Trophoblast cell (in vitro differentiated cells and primary cell): ENCODE data around the gene CCDC198.

Experiments used
- DNase-seq, 2 donors: peaks; one replicate each; pipeline ENCODE4 v3.0.0-alpha.2; 2016
- H2AFZ ChIP-seq: 2 replicates; pipeline ENCODE4 v1.6.1; 2013; ENCODE audit warnings: low read length, moderate library complexity, mild to moderate bottlenecking; ENCODE audit not compliant: insufficient read depth, poor library complexity
- H2AK5ac ChIP-seq: 2 replicates; pipeline ENCODE4 v1.6.1; 2013; ENCODE audit warnings: mild to moderate bottlenecking, low read length
- H2BK120ac ChIP-seq: 2 replicates; pipeline ENCODE4 v1.6.1; 2013; ENCODE audit warnings: low read length, mild to moderate bottlenecking, moderate library complexity; ENCODE audit not compliant: insufficient read depth, poor library complexity
- H2BK12ac ChIP-seq: 2 replicates; pipeline ENCODE4 v1.6.1; 2013; ENCODE audit warnings: mild to moderate bottlenecking, low read length, moderate library complexity
- H2BK5ac ChIP-seq: 2 replicates; pipeline ENCODE4 v1.6.1; 2013; ENCODE audit warnings: low read length, low read depth, moderate library complexity, mild to moderate bottlenecking; ENCODE audit not compliant: poor library complexity
- H3K14ac ChIP-seq: 2 replicates; pipeline ENCODE4 v1.6.1; 2013; ENCODE audit warnings: mild to moderate bottlenecking, low read length
- H3K18ac ChIP-seq: 2 replicates; pipeline ENCODE4 v1.6.1; 2013; ENCODE audit warnings: mild to moderate bottlenecking, low read length
- H3K23ac ChIP-seq: 2 replicates; pipeline ENCODE4 v1.6.1; 2013; ENCODE audit warnings: low read length
- H3K27ac ChIP-seq: 2 replicates; pipeline ENCODE4 v1.5.1; 2013; ENCODE audit warnings: low read depth, mild to moderate bottlenecking, inconsistent platforms, low read length, moderate library complexity
- H3K27me3 ChIP-seq: 2 replicates; pipeline ENCODE4 v1.6.1; 2013; ENCODE audit warnings: inconsistent platforms, mild to moderate bottlenecking, low read length, moderate library complexity; ENCODE audit not compliant: insufficient read depth
- H3K36me3 ChIP-seq, 2 experiments: 1 replicate in 1 of 2; 2 replicates in 1 of 2; pipeline ENCODE4 v1.6.1; 2013; ENCODE audit warnings: low read length in 2 of 2, mild to moderate bottlenecking in 2 of 2, moderate library complexity in 1 of 2; ENCODE audit not compliant: insufficient read depth in 2 of 2, control insufficient read depth in 1 of 2
- H3K4ac ChIP-seq: 2 replicates; pipeline ENCODE4 v1.6.1; 2013; ENCODE audit warnings: low read depth, mild to moderate bottlenecking, low read length, moderate library complexity
- H3K4me1 ChIP-seq, 2 experiments: 1 replicate in 1 of 2; 2 replicates in 1 of 2; pipeline ENCODE4 v1.6.1; 2013; ENCODE audit warnings: low read length in 2 of 2, mild to moderate bottlenecking in 2 of 2, moderate library complexity in 1 of 2; ENCODE audit not compliant: insufficient read depth in 2 of 2, control insufficient read depth in 1 of 2
- H3K4me2 ChIP-seq: 2 replicates; pipeline ENCODE4 v1.6.1; 2013; ENCODE audit warnings: inconsistent platforms, mild to moderate bottlenecking, low read length, moderate library complexity
- H3K4me3 ChIP-seq: 2 replicates; pipeline ENCODE4 v1.5.1; 2013; ENCODE audit warnings: mild to moderate bottlenecking, low read depth, low read length, inconsistent platforms
- H3K79me1 ChIP-seq: one replicate; pipeline ENCODE4 v1.6.1; 2013; ENCODE audit warnings: low read length
- H3K79me2 ChIP-seq: 2 replicates; pipeline ENCODE4 v1.6.1; 2013; ENCODE audit warnings: low read length, mild to moderate bottlenecking; ENCODE audit not compliant: control insufficient read depth, insufficient read depth, poor library complexity
- H3K9ac ChIP-seq: 2 replicates; pipeline ENCODE4 v1.6.1; 2013; ENCODE audit warnings: mild to moderate bottlenecking, low read length
- H3K9me3 ChIP-seq: 2 replicates; pipeline ENCODE4 v1.6.1; 2013; ENCODE audit warnings: low read depth, mild to moderate bottlenecking, control low read depth, inconsistent platforms, low read length; ENCODE audit not compliant: insufficient read depth
- H4K12ac ChIP-seq: 2 replicates; pipeline ENCODE4 v1.6.1; 2013; ENCODE audit warnings: low read depth, mild to moderate bottlenecking, low read length, moderate library complexity
- H4K8ac ChIP-seq: 2 replicates; pipeline ENCODE4 v1.6.1; 2013; ENCODE audit warnings: low read depth, mild to moderate bottlenecking, low read length, moderate library complexity
- H4K91ac ChIP-seq: one replicate; pipeline ENCODE4 v1.6.1; 2013; ENCODE audit warnings: low read depth, mild to moderate bottlenecking, low read length, moderate library complexity
- WGBS: extraction: QIAGEN DNeasy Blood & Tissue Kit; methylation state at CpG from one replicate; pipeline ENCODE4 v1.1.7; 2013; ENCODE audit warnings: missing lambda C conversion rate; ENCODE audit not compliant: insufficient read length, insufficient coverage; ENCODE audit errors: extremely low coverage; 5-methylcytosine and 5-hydroxymethylcytosine counted together

CCDC198 gene

DNA sequence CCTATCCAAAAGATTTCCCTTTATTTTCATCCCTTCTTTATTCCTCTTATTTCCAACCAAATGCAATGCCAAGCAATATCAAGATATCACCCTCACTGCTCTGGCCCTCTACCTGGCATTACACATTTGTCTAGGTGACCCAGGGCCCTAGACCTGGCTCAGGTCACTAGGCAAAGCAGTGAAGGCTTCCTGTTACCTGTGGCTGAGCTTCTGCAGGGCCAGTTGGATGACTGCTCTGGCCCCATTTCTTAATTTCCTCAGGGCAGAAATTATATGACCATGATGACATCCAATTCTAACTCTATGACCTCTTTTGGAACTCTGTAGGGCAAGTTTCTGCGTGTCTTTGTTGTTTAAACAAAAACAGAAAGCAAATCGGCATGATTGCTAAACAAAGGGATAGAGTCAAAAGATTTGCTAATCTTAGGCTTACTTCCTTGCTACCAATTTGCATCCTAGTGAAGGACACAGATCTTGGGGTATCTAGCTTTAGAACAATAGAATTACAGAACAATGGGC, 7.4 kb upstream of the CCDC198 start:
- H3K18ac ChIP-seq = no peak overlapping the region
- no peak overlapping the region for H3K4me2 ChIP-seq
- no peak overlapping the region for H3K27ac ChIP-seq
- no peak overlapping the region for H3K4me3 ChIP-seq
- H3K9ac ChIP-seq = no peak overlapping the region
- H4K8ac ChIP-seq = no peak overlapping the region
- H3K27me3 ChIP-seq = no peaks in the 10 kb centered on the region
- no peaks in the 10 kb centered on the region for H3K36me3 ChIP-seq
- H4K91ac ChIP-seq = no peak overlapping the region
- H2AFZ ChIP-seq = no peak overlapping the region
- H2BK5ac ChIP-seq = no peak overlapping the region
- H3K79me2 ChIP-seq = no peaks in the 10 kb centered on the region
- H3K14ac ChIP-seq = no peak overlapping the region
- H4K12ac ChIP-seq = no peak overlapping the region
- no peak for DNase-seq
- H3K9me3 ChIP-seq = no peaks in the 10 kb centered on the region
- no peak overlapping the region for H2AK5ac ChIP-seq
- no peak overlapping the region for H3K23ac ChIP-seq
- H3K79me1 ChIP-seq = no peaks in the 10 kb centered on the region
- H2BK120ac ChIP-seq = no peak overlapping the region
- H3K4ac ChIP-seq = no peak overlapping the region
- H2BK12ac ChIP-seq = no peak overlapping the region
- peaks cover 0 to 3% of the 10 kb centered on the region in 2 experiments for H3K4me1 ChIP-seq
- WGBS = no CpG with 5 or more reads among the region's 2 CpGs

DNA sequence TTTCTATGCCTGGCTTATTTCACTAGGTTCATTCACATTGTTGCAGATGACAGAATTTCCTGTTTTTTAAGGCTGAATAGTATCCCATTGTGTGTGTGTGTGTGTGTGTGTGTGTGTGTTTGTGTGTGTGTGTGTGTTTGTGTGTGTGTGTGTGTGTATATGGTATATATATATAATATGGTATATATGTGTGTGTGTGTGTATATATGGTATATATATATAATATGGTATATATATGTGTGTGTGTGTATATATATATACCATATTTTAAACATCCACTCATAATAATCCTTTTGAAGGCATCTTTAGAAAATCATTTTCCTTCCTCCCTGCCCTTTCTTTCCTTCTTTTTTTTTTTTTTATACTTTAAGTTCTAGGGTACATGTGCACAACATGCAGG, 5.0 kb upstream of the CCDC198 start:
- no peak overlapping the region for H2BK120ac ChIP-seq
- no peak overlapping the region for H2BK5ac ChIP-seq
- no peak overlapping the region for H3K14ac ChIP-seq
- H4K8ac ChIP-seq = no peak overlapping the region
- H4K12ac ChIP-seq = no peak overlapping the region
- no peak overlapping the region for H3K4me2 ChIP-seq
- H3K18ac ChIP-seq = no peak overlapping the region
- no peak overlapping the region for H4K91ac ChIP-seq
- H3K27me3 ChIP-seq = no peaks in the 10 kb centered on the region
- no peaks in the 10 kb centered on the region for H3K79me2 ChIP-seq
- H2AFZ ChIP-seq = no peak overlapping the region
- no peak overlapping the region for H3K27ac ChIP-seq
- no peak overlapping the region for H3K23ac ChIP-seq
- no peak overlapping the region for H3K4ac ChIP-seq
- no peak overlapping the region for H2AK5ac ChIP-seq
- H3K4me1 ChIP-seq = peaks cover 0 to 3% of the 10 kb centered on the region in 2 experiments
- H3K4me3 ChIP-seq = no peak overlapping the region
- H3K9me3 ChIP-seq = no peaks in the 10 kb centered on the region
- no peak overlapping the region for H2BK12ac ChIP-seq
- H3K9ac ChIP-seq = no peak overlapping the region
- no peaks in the 10 kb centered on the region for H3K79me1 ChIP-seq
- no peaks in the 10 kb centered on the region for H3K36me3 ChIP-seq
- no peak for DNase-seq

GRCh38 chr14:57498035-57498434, 4.4 kb upstream of the CCDC198 start:
- no peaks in the 10 kb centered on the region for H3K36me3 ChIP-seq
- H4K8ac ChIP-seq = no peak overlapping the region
- no peak overlapping the region for H2BK120ac ChIP-seq
- no peak overlapping the region for H2BK12ac ChIP-seq
- DNase-seq = no peak
- peaks cover 0 to 3% of the 10 kb centered on the region in 2 experiments for H3K4me1 ChIP-seq
- H3K79me2 ChIP-seq = no peaks in the 10 kb centered on the region
- no peak overlapping the region for H2AFZ ChIP-seq
- H2BK5ac ChIP-seq = no peak overlapping the region
- no peaks in the 10 kb centered on the region for H3K27me3 ChIP-seq
- no peak overlapping the region for H3K23ac ChIP-seq
- no peak overlapping the region for H4K91ac ChIP-seq
- H3K4me3 ChIP-seq = no peak overlapping the region
- no peak overlapping the region for H4K12ac ChIP-seq
- H3K9ac ChIP-seq = no peak overlapping the region
- no CpG with 5 or more reads among the region's 4 CpGs for WGBS
- H3K4me2 ChIP-seq = no peak overlapping the region
- no peak overlapping the region for H3K4ac ChIP-seq
- H3K18ac ChIP-seq = no peak overlapping the region
- no peak overlapping the region for H3K27ac ChIP-seq
- no peaks in the 10 kb centered on the region for H3K9me3 ChIP-seq
- H3K14ac ChIP-seq = no peak overlapping the region
- no peak overlapping the region for H2AK5ac ChIP-seq
- H3K79me1 ChIP-seq = no peaks in the 10 kb centered on the region

DNA sequence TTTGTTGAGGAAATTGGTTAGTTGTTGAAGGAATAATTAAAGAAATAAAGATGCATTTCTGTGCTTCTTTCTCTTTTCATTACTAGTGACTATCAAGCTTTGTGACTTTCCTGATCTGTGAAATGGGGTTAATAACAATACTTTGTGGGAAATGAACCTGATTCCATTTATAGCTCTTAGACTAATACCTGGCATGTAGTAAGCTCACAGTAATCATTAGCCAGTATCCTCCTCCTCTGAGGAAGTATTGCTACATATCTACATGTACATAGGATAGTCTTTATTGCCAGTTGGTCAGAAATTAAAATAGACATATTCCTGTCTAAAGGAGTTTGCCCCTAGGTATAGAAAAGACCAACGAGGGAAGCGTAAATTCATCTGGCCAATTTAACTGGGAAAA, 1.8 kb upstream of the CCDC198 start:
- H3K9ac ChIP-seq = no peak overlapping the region
- no peaks in the 10 kb centered on the region for H3K79me1 ChIP-seq
- H2BK120ac ChIP-seq = no peak overlapping the region
- no peaks in the 10 kb centered on the region for H3K27me3 ChIP-seq
- H2BK5ac ChIP-seq = no peak overlapping the region
- no peak overlapping the region for H3K4me3 ChIP-seq
- H3K14ac ChIP-seq = no peak overlapping the region
- H4K12ac ChIP-seq = no peak overlapping the region
- no peak overlapping the region for H2AK5ac ChIP-seq
- no peaks in the 10 kb centered on the region for H3K9me3 ChIP-seq
- H2BK12ac ChIP-seq = no peak overlapping the region
- DNase-seq = no peak
- no peak overlapping the region for H3K18ac ChIP-seq
- no peak overlapping the region for H3K4ac ChIP-seq
- H3K4me1 ChIP-seq = no peaks in the 10 kb centered on the region
- H3K4me2 ChIP-seq = no peak overlapping the region
- no peak overlapping the region for H4K91ac ChIP-seq
- no peak overlapping the region for H2AFZ ChIP-seq
- no peak overlapping the region for H3K23ac ChIP-seq
- no peaks in the 10 kb centered on the region for H3K79me2 ChIP-seq
- no peak overlapping the region for H3K27ac ChIP-seq
- no CpG with 5 or more reads among the region's 2 CpGs for WGBS
- no peak overlapping the region for H4K8ac ChIP-seq
- H3K36me3 ChIP-seq = no peaks in the 10 kb centered on the region
